Upper lobe of left lung (tissue), 6 donors: Measurements from ENCODE around the gene ZNF860. TPM values are rescaled to one million over a fixed set of nuclear protein-coding genes. Genes with fewer than 3 reads are reported as not detected.
"Not testable (repeated sequence)": the region's sequence is repeated elsewhere in the genome, so short reads cannot be mapped to it uniquely, and the experiment has no call there.

Experiments used
- ATAC-seq, 2 donors: fragments of 200-7000 bp; cut with Tn5 transposase; one replicate each; pipeline ENCODE4 v1.9.1; 2022; ENCODE audit warnings: mild to moderate bottlenecking in 2 of 2, moderate library complexity in 2 of 2; ENCODE audit not compliant: low FRiP score in 2 of 2
- DNase-seq, 2 donors: peaks; one replicate each; pipeline ENCODE4 v3.0.0-alpha.2; 2019 to 2020
- H3K27ac ChIP-seq, 4 donors: fragments of 200-600 bp; sonication (generic); one replicate each; pipeline ENCODE4 v1.5.1; 2016 to 2019
- H3K27me3 ChIP-seq, 4 donors: fragments of 200-600 bp; sonication (generic); one replicate each; pipeline ENCODE4 v1.5.1; 2017 to 2019
- H3K36me3 ChIP-seq, 4 donors: fragments of 200-600 bp; sonication (generic); one replicate each; pipeline ENCODE4 v1.5.1; 2016 to 2019
- H3K4me1 ChIP-seq, 4 donors: fragments of 200-600 bp; sonication (generic); one replicate each; pipeline ENCODE4 v1.5.1; 2018 to 2019
- H3K4me3 ChIP-seq, 4 donors: fragments of 200-600 bp; sonication (generic); one replicate each; pipeline ENCODE4 v1.5.1; 2017 to 2019; ENCODE audit warnings: mild to moderate bottlenecking in 2 of 4, moderate library complexity in 1 of 4
- H3K9me3 ChIP-seq, 4 donors: fragments of 200-600 bp; sonication (generic); one replicate each; pipeline ENCODE4 v1.5.1; 2018 to 2019
- CTCF ChIP-seq, 6 experiments: fragments of 450-650 bp in 4 of 6; fragments of 200-600 bp in 2 of 6; sonication (generic) in 2 of 6; IDR thresholded peaks; one replicate each; pipeline ENCODE4 v1.5.1; 2016 to 2019; ENCODE audit warnings: antibody characterized with exemption in 6 of 6
- EP300 ChIP-seq, 4 donors: sonication (generic); formaldehyde crosslinking; IDR thresholded peaks; one replicate each; pipeline ENCODE4 v1.5.1; 2017; ENCODE audit warnings: antibody characterized with exemption in 4 of 4, control low read depth in 2 of 4
- POLR2A ChIP-seq, 4 donors: fragments of 450-650 bp; IDR thresholded peaks; one replicate each; pipeline ENCODE4 v1.5.1; 2016 to 2017; ENCODE audit warnings: antibody characterized with exemption in 4 of 4, mild to moderate bottlenecking in 2 of 4
- POLR2AphosphoS5 ChIP-seq, 2 donors: sonication (generic); formaldehyde crosslinking; IDR thresholded peaks; one replicate each; pipeline ENCODE4 v1.5.1; 2017; ENCODE audit warnings: antibody characterized with exemption in 2 of 2
- WGBS, 2 donors: methylation state at CpG; one replicate each; pipeline ENCODE4 v1.1.5; 2017 to 2018; 5-methylcytosine and 5-hydroxymethylcytosine counted together
- total RNA-seq, 6 donors: library from RNA; depleted of rRNA in 4 of 6; stranded (reverse); fragments of >200 nt in 4 of 6; gene quantifications; one replicate each; pipeline versions ENCODE4 v1.1.0 to v1.2.1, GENCODE V29; 2016 to 2021
- donor health status: DM: no; HTN: no; CAD: no; lungs with moderate emphysema.
- donor health status: DM: no; HTN: yes; CAD: no; lungs with severe emphysema.

ZNF860 gene
- total RNA-seq, 6 donors from 2014 or later = 1.0 to 2.6 (median 1.2) TPM; not detected in 1

DNA sequence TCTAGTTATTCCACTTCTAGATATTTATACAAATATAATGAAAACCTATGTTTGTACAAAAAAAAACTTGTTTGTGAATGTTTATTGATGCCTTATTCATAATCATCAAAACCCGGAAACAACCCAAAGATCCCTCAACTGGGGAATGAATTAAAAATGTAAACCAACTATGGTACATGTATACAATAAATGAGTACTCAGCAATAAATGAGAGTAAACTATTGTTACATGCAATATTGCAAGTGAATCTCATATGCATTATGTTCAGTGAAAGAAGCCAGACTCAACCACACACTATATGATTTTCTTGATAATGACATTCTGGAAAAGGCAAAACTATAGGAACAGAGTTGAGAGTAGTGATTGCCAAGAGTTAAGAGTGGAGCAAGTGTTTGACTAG is 12.3 kb downstream of the ZNF860 start:
- H3K36me3 ChIP-seq = no peaks in the 10 kb centered on the region

GRCh38 chr3:31995026-31995425 is 13.5 kb downstream of the ZNF860 start:
- ATAC-seq, H3K4me3 ChIP-seq, H3K27me3 ChIP-seq, H3K36me3 ChIP-seq, H3K4me1 ChIP-seq, H3K27ac ChIP-seq, DNase-seq: not testable (repeated sequence)
- WGBS, 2 donors = 64 to 87% methylated on average over 5 of the region's 5 CpGs
- peaks cover 4 to 10% (median 10%) of the 10 kb centered on the region in 4 donors for H3K9me3 ChIP-seq

More for the DNA sequence above, 12.3 kb downstream of the ZNF860 start:
- peaks cover 4 to 16% (median 10%) of the 10 kb centered on the region in 4 donors for H3K9me3 ChIP-seq
- DNase-seq = no peak
- TF ChIP-seq CTCF (IDR thresholded peaks at IDR 0.05) = no peak
- no peak for TF ChIP-seq POLR2A (IDR thresholded peaks at IDR 0.05)
- TF ChIP-seq POLR2AphosphoS5 (IDR thresholded peaks at IDR 0.05) = no peak
- TF ChIP-seq EP300 (IDR thresholded peaks at IDR 0.05) = no peak
- no peaks in the 10 kb centered on the region for H3K4me1 ChIP-seq
- 83 to 100% methylated on average over 1 of the region's 1 CpG for WGBS, 2 donors
- no peaks in the 10 kb centered on the region for H3K27me3 ChIP-seq
- H3K27ac ChIP-seq = no peak overlapping the region
- no peak overlapping the region for H3K4me3 ChIP-seq
- ATAC-seq = no peak

DNA sequence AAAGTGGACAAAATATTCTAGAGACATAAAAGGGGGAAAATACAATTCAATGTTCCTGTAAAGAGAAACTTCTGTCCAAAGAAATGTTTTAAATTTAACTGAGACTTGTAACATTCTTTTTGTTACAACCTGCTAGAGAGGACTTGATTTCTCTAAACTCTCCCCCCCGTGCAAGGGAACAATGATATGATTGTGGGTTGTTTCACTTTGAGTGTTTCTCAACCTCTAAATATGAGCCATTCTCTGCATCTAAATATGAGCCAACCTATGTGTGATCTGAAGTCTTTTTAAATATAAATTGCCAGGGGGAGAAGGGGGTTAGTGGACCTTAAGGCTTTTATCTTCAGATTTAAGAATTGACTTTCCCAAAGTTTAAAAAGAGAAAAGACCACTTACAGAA is 14.6 kb downstream of the ZNF860 start:
- TF ChIP-seq POLR2A (IDR thresholded peaks at IDR 0.05) (no peak), EP300 (IDR thresholded peaks at IDR 0.05) (no peak), POLR2AphosphoS5 (IDR thresholded peaks at IDR 0.05) (no peak), CTCF (IDR thresholded peaks at IDR 0.05) (no peak)
- WGBS, 2 donors = 54 to 64% methylated on average over 1 of the region's 1 CpG
- Histone ChIP-seq H3K4me3 (no peak overlapping the region), H3K27ac (no peak overlapping the region), H3K9me3 (no peaks in the 10 kb centered on the region), H3K36me3 (no peaks in the 10 kb centered on the region), H3K4me1 (no peaks in the 10 kb centered on the region), H3K27me3 (no peaks in the 10 kb centered on the region)
- ATAC-seq = no peak
- DNase-seq = no peak

- ATAC-seq = no peak
- no peak for DNase-seq
- H3K9me3 ChIP-seq = no peaks in the 10 kb centered on the region
- no peaks in the 10 kb centered on the region for H3K36me3 ChIP-seq
- no peak for TF ChIP-seq EP300 (IDR thresholded peaks at IDR 0.05)
- TF ChIP-seq POLR2A (IDR thresholded peaks at IDR 0.05) = no peak
- H3K4me3 ChIP-seq = no peak overlapping the region
- 73 to 83% methylated on average over 6 of the region's 6 CpGs for WGBS, 2 donors
- H3K27me3 ChIP-seq = no peaks in the 10 kb centered on the region
- H3K27ac ChIP-seq = no peak overlapping the region
- H3K4me1 ChIP-seq = no peaks in the 10 kb centered on the region
Measured at GRCh38 chr3:31997500-31997899, 15.9 kb downstream of the ZNF860 start.

DNA sequence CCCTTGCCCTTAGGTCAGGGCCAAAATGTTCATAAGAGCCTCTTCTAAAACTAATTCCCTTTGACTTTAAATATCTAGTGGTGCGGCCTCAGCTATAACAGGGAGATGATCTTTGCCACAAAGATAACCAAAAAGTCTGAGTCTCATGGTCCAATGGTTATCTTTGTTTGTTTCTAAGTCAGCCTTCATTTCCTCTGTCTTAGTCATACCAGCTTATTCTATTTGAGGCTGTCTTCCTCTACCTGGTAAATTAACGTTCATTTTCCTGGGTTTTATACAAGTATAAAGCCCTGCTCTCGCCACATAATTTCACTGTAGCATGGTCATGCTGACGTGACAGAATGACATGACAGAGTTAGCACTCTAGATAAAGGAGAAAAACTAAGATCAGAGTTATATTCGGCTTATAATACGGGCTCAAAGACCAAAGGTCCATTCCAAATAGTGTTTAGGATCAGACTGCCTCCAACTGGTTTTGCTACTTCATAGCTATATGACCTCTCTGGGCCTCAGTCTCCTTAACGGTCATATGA is 18.4 kb downstream of the ZNF860 start:
- H3K4me3 ChIP-seq = no peak overlapping the region
- no peaks in the 10 kb centered on the region for H3K36me3 ChIP-seq
- H3K9me3 ChIP-seq = no peaks in the 10 kb centered on the region
- WGBS, 2 donors = 86 to 88% methylated on average over 7 of the region's 7 CpGs
- ATAC-seq = no peak
- no peak for DNase-seq
- no peaks in the 10 kb centered on the region for H3K4me1 ChIP-seq
- no peaks in the 10 kb centered on the region for H3K27me3 ChIP-seq
- no peak overlapping the region for H3K27ac ChIP-seq
- TF ChIP-seq CTCF (IDR thresholded peaks at IDR 0.05) (no peak), POLR2AphosphoS5 (IDR thresholded peaks at IDR 0.05) (no peak), EP300 (IDR thresholded peaks at IDR 0.05) (no peak), POLR2A (IDR thresholded peaks at IDR 0.05) (no peak)

DNA sequence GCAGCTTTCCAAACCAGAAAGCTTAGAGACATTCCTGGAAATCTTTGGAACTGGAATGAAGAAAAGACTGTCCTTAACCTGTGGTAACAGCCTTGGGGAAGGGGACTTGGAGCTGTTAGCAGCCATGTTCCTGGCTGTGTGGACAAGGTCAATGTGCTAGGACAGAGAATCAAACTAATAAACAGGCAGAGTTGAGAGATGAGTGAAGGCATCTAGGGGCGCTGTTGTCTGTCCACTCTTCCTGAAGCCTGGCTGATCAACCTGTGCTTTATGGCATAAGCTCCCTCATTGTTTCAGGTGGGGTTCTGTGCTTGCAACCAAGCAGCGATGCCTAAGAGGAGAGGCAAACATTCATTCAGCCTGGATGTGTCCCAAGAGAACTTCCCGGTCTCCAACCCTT is 19.3 kb downstream of the ZNF860 start:
- Histone ChIP-seq H3K36me3 (no peaks in the 10 kb centered on the region), H3K4me3 (no peak overlapping the region), H3K9me3 (no peaks in the 10 kb centered on the region), H3K27ac (no peak overlapping the region), H3K27me3 (no peaks in the 10 kb centered on the region), H3K4me1 (no peaks in the 10 kb centered on the region)
- WGBS, 2 donors = 74% methylated on average over 3 of the region's 3 CpGs
- DNase-seq (no peak), ATAC-seq (no peak)
- TF ChIP-seq EP300 (IDR thresholded peaks at IDR 0.05) (no peak), POLR2A (IDR thresholded peaks at IDR 0.05) (no peak)
